ENCODE data around the gene SH3YL1. TPM values are rescaled to one million over a fixed set of nuclear protein-coding genes. Genes with fewer than 3 reads are reported as not detected.

The SH3YL1 gene
- total and polyA plus RNA-seq, 10 donors, result 30.6 to 72.8 (median 37.0) TPM

GRCh38 chr2:233030-233429, 30.8 kb downstream of the SH3YL1 start:
- Histone ChIP-seq H3K4me3 (no peak overlapping the region), H3K36me3 (peaks cover 0 to 63% (median 23%) of the 10 kb centered on the region in 6 donors), H3K27me3 (replicated peaks in 1 of 7) (no peaks in the 10 kb centered on the region), H3K9me3 (no peaks in the 10 kb centered on the region), H3K4me1 (peaks cover 0 to 18% (median 14%) of the 10 kb centered on the region in 6 donors), H3K27ac (no peak overlapping the region)
- intact Hi-C loops (cut with DNase I; ENCODE audit: low total_unique reads), result no loop called here
- no peak for DNase-seq
- TF ChIP-seq POLR2AphosphoS5 (IDR thresholded peaks at IDR 0.05) (no peak), POLR2A (IDR thresholded peaks at IDR 0.05) (no peak), CTCF (IDR thresholded peaks at IDR 0.05 in 8 of 11, conservative IDR thresholded peaks at IDR 0.05 in 3 of 11) (no peak)
- WGBS, 5 donors, result 77 to 92% (median 87%) methylated on average over 7 of the region's 7 CpGs

GRCh38 chr2:231521-232185, 32.2 kb downstream of the SH3YL1 start:
- no peak for DNase-seq

GRCh38 chr2:228518-229278, 35.1 kb downstream of the SH3YL1 start:
- H3K4me1 ChIP-seq, result no peaks in the 10 kb centered on the region
- no peaks in the 10 kb centered on the region for H3K27me3 ChIP-seq (replicated peaks in 1 of 7)
- TF ChIP-seq POLR2AphosphoS5 (IDR thresholded peaks at IDR 0.05) (no peak), CTCF (IDR thresholded peaks at IDR 0.05 in 8 of 11, conservative IDR thresholded peaks at IDR 0.05 in 3 of 11) (no peak), POLR2A (IDR thresholded peaks at IDR 0.05) (no peak)
- WGBS, 5 donors, result 91 to 97% (median 95%) methylated on average over 8 of the region's 8 CpGs
- no peak overlapping the region for H3K27ac ChIP-seq
- intact Hi-C loops (cut with DNase I; ENCODE audit: low total_unique reads), result no loop called here
- no peak overlapping the region for H3K4me3 ChIP-seq
- peaks cover 0 to 98% (median 45%) of the 10 kb centered on the region in 6 donors for H3K36me3 ChIP-seq
- no peak for DNase-seq
- no peaks in the 10 kb centered on the region for H3K9me3 ChIP-seq

More at GRCh38 chr2:231521-232185, 32.2 kb downstream of the SH3YL1 start:
- Histone ChIP-seq H3K36me3 (peaks cover 0 to 77% (median 28%) of the 10 kb centered on the region in 6 donors), H3K4me1 (peaks cover 0 to 6% (median 4%) of the 10 kb centered on the region in 6 donors), H3K9me3 (no peaks in the 10 kb centered on the region), H3K4me3 (no peak overlapping the region), H3K27me3 (replicated peaks in 1 of 7) (no peaks in the 10 kb centered on the region), H3K27ac (no peak overlapping the region)
- TF ChIP-seq POLR2A (IDR thresholded peaks at IDR 0.05) (no peak), POLR2AphosphoS5 (IDR thresholded peaks at IDR 0.05) (no peak), CTCF (IDR thresholded peaks at IDR 0.05 in 8 of 11, conservative IDR thresholded peaks at IDR 0.05 in 3 of 11) (no peak)
- intact Hi-C loops (cut with DNase I; ENCODE audit: low total_unique reads), result no loop called here
- WGBS, 5 donors, result 86 to 96% (median 91%) methylated on average over 9 of the region's 9 CpGs

GRCh38 chr2:228115-228514, 35.7 kb downstream of the SH3YL1 start:
- Histone ChIP-seq H3K36me3 (peaks cover 0 to 98% (median 46%) of the 10 kb centered on the region in 6 donors), H3K27me3 (replicated peaks in 1 of 7) (no peaks in the 10 kb centered on the region), H3K4me1 (no peaks in the 10 kb centered on the region), H3K9me3 (no peaks in the 10 kb centered on the region), H3K4me3 (no peak overlapping the region), H3K27ac (no peak overlapping the region)
- TF ChIP-seq POLR2A (IDR thresholded peaks at IDR 0.05) (no peak), CTCF (IDR thresholded peaks at IDR 0.05 in 8 of 11, conservative IDR thresholded peaks at IDR 0.05 in 3 of 11) (no peak), POLR2AphosphoS5 (IDR thresholded peaks at IDR 0.05) (no peak)
- DNase-seq, result no peak
- intact Hi-C loops (cut with DNase I; ENCODE audit: low total_unique reads), result no loop called here
- WGBS, 5 donors, result 91 to 96% (median 93%) methylated on average over 9 of the region's 9 CpGs
